ENCODE results near the gene COX6B2. TPM values are rescaled to one million over a fixed set of nuclear protein-coding genes. Genes with fewer than 3 reads are reported as not detected.

COX6B2 gene
- total and polyA plus RNA-seq, 7 donors: 0.04 TPM; not detected in 6

- Histone ChIP-seq H3K4me3 (no peak overlapping the region), H3K36me3 (ENCODE audit: insufficient read depth in 1 of 2, low read depth in 1 of 2) (no peaks in the 10 kb centered on the region), H3K27ac (no peak overlapping the region), H3K27me3 (ENCODE audit: insufficient read depth in 3 of 3, low read length in 2 of 3) (peaks cover 0 to 4% (median 0%) of the 10 kb centered on the region in 3 donors), H3K4me1 (no peaks in the 10 kb centered on the region), H3K9me3 (no peaks in the 10 kb centered on the region)
- no peak for DNase-seq
- WGBS, 3 donors: 66 to 76% (median 72%) methylated on average over 47 of the region's 47 CpGs
- no peak for ATAC-seq
- intact Hi-C loops (cut with DNase I): no loop called here
- no peak for TF ChIP-seq CTCF (IDR thresholded peaks at IDR 0.05)
Observed at GRCh38 chr19:55312621-55313512, 41.7 kb downstream of the COX6B2 start.

DNA sequence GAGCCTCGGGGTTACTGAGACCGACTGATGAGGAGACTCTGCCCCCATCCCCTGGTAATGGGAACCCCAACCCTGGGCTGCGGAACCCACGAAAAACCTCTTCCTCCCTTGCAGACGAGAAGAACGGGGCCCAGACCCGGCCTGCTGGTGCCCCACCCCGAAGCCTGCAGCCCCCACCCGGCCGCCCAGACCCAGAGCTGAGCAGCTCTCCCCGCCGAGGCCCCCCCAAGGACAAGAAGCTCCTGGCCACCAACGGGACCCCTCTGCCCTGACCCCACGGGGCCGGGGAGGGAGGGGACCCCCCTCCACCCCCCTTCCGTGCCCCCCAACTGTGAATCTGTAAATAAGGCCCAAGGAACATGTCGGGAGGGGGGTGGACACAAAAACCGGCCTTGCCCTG lies 42.7 kb downstream of the COX6B2 start:
- no peak for DNase-seq
- WGBS, 3 donors: 85 to 88% (median 87%) methylated on average over 16 to 18 of the region's 18 CpGs
- no peak overlapping the region for H3K27ac ChIP-seq
- ATAC-seq: no peak
- no peaks in the 10 kb centered on the region for H3K36me3 ChIP-seq (ENCODE audit: insufficient read depth in 1 of 2, low read depth in 1 of 2)
- H3K9me3 ChIP-seq: no peaks in the 10 kb centered on the region
- H3K4me3 ChIP-seq: no peak overlapping the region
- no peak for TF ChIP-seq CTCF (IDR thresholded peaks at IDR 0.05)
- no peaks in the 10 kb centered on the region for H3K4me1 ChIP-seq
- intact Hi-C loops (cut with DNase I): no loop called here
- H3K27me3 ChIP-seq (ENCODE audit: insufficient read depth in 3 of 3, low read length in 2 of 3): peaks cover 0 to 4% (median 0%) of the 10 kb centered on the region in 3 donors

DNA sequence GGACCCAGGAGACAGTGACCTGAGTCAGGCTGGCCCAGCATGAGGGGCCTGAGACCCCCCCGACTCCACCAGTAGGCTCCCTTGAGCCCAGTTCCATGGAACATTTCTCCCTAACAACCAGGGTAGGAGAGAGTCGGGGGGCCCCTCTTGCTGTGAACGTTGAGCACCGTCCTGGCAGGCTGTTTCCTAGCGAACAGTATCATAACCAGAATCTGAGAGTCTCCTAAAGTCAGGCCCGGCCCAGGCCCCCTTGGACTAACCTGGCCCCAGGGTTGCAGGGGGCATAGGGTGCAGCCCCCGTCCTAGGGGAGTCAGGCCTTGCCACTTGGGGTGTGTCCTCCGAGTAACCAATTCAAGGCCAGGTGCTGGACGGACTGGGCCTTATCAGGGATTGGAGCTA lies 43.1 kb downstream of the COX6B2 start:
- no peak overlapping the region for H3K4me3 ChIP-seq
- peaks cover 0 to 4% (median 0%) of the 10 kb centered on the region in 3 donors for H3K27me3 ChIP-seq (ENCODE audit: insufficient read depth in 3 of 3, low read length in 2 of 3)
- intact Hi-C loops (cut with DNase I): no loop called here
- ATAC-seq (no peak), DNase-seq (no peak)
- H3K36me3 ChIP-seq (ENCODE audit: insufficient read depth in 1 of 2, low read depth in 1 of 2): no peaks in the 10 kb centered on the region
- no peaks in the 10 kb centered on the region for H3K4me1 ChIP-seq
- 84 to 91% (median 90%) methylated on average over 9 of the region's 9 CpGs for WGBS, 3 donors
- no peak overlapping the region for H3K27ac ChIP-seq
- no peaks in the 10 kb centered on the region for H3K9me3 ChIP-seq
- TF ChIP-seq CTCF (IDR thresholded peaks at IDR 0.05): no peak

DNA sequence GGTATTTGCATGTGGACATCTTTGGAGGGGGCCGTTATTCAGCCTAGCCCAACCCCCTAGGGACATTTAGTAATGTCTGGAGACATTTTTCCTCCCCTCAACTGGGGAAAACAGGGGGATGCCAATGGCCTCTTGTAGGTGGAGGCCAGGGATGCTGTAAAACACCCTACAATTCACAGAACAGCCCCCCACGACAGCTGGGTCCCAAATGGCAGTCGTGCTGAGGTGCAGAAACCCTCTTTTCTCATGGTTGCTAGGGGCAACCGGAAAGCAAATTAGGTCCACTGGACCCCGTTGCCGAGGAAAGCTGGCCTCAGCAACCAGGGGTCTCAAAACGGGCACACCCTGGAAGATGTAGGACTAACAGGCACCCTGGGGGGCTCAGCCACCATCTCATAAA lies 44.0 kb downstream of the COX6B2 start:
- Histone ChIP-seq H3K36me3 (ENCODE audit: insufficient read depth in 1 of 2, low read depth in 1 of 2) (no peaks in the 10 kb centered on the region), H3K27me3 (ENCODE audit: insufficient read depth in 3 of 3, low read length in 2 of 3) (peaks cover 0 to 4% (median 0%) of the 10 kb centered on the region in 3 donors), H3K27ac (no peak overlapping the region), H3K4me3 (no peak overlapping the region), H3K4me1 (no peaks in the 10 kb centered on the region), H3K9me3 (no peaks in the 10 kb centered on the region)
- TF ChIP-seq CTCF (IDR thresholded peaks at IDR 0.05): no peak
- intact Hi-C loops (cut with DNase I): no loop called here
- ATAC-seq (no peak), DNase-seq (no peak)
- 54 to 66% (median 59%) methylated on average over 7 of the region's 7 CpGs for WGBS, 3 donors
